Measurements from ENCODE around the gene RASL11B. TPM values are rescaled to one million over a fixed set of nuclear protein-coding genes. Genes with fewer than 3 reads are reported as not detected.

RASL11B gene
- total and polyA plus RNA-seq, 9 of the 15 experiments (the other 6 are each of a cell fraction or from before 2014, with no cell fraction given) = 0.24 to 1.5 (median 0.53) TPM

- TF ChIP-seq BRF2 (IDR thresholded peaks at IDR 0.05; ENCODE audit: borderline replicate concordance, insufficient read depth, insufficient read length) = no peak
- no peak for TF ChIP-seq CHD1 (IDR thresholded peaks at IDR 0.05; ENCODE audit: low read length)
- no peak for TF ChIP-seq ZFP1 (CRISPR knock-in tag; IDR thresholded peaks at IDR 0.05)
- no peak for TF ChIP-seq TBP (optimal IDR thresholded peaks at IDR 0.05; ENCODE audit: low read depth, low read length)
- no peak for TF ChIP-seq KLF16 (IDR thresholded peaks at IDR 0.05)
- no peak for TF ChIP-seq L3MBTL2 (IDR thresholded peaks at IDR 0.05)
- TF ChIP-seq TGIF2 (CRISPR knock-in tag; IDR thresholded peaks at IDR 0.05) = no peak
- no peak for TF ChIP-seq CEBPB (tag; IDR thresholded peaks at IDR 0.05)
- TF ChIP-seq SOX6 (IDR thresholded peaks at IDR 0.05) = no peak
These were observed 37.9 kb upstream of the RASL11B start (continued) for GRCh38 chr4:52824270-52824602.

GRCh38 chr4:52824603-52825459, 37.3 kb upstream of the RASL11B start:
- H3K36me3 ChIP-seq (ENCODE audit: control insufficient read depth, insufficient read depth, low read length) = no peaks in the 10 kb centered on the region
- 9% methylated on average over 10 of the region's 12 CpGs for WGBS (ENCODE audit: insufficient coverage, low coverage, missing lambda C conversion rate)
- intact Hi-C loops (cut with micrococcal nuclease) = no loop called here
- TF ChIP-seq ZNF282 (CRISPR knock-in tag; IDR thresholded peaks at IDR 0.05) = no peak
- no peak for TF ChIP-seq ZNF696 (CRISPR knock-in tag; conservative IDR thresholded peaks at IDR 0.05)
- no peak for TF ChIP-seq TAF7 (tag; IDR thresholded peaks at IDR 0.05)
- no peak for TF ChIP-seq SMARCE1 (IDR thresholded peaks at IDR 0.05)
- no peak for TF ChIP-seq TCFL5 (CRISPR knock-in tag; conservative IDR thresholded peaks at IDR 0.05)
- no peak for TF ChIP-seq HDAC6 (IDR thresholded peaks at IDR 0.05; ENCODE audit: low read depth, low read length)
- no peak for TF ChIP-seq ZNF124 (CRISPR knock-in tag; IDR thresholded peaks at IDR 0.05)
- no peak for TF ChIP-seq FOXP4 (CRISPR knock-in tag; IDR thresholded peaks at IDR 0.05; ENCODE audit: borderline replicate concordance)
- no peak for TF ChIP-seq ZSCAN29 (IDR thresholded peaks at IDR 0.05)
- TF ChIP-seq HLTF (IDR thresholded peaks at IDR 0.05) = no peak

More at GRCh38 chr4:52824603-52825459, 37.3 kb upstream of the RASL11B start:
- no peaks in the 10 kb centered on the region for H3K9me3 ChIP-seq (replicated peaks; ENCODE audit: control insufficient read depth, insufficient read depth, low read depth, low read length)
- no peaks in the 10 kb centered on the region for H3K79me2 ChIP-seq (ENCODE audit: control insufficient read depth, insufficient read depth, low read length)
- no peak overlapping the region for H2AFZ ChIP-seq (ENCODE audit: low read depth, low read length)
- no peaks in the 10 kb centered on the region; a peak in 1 of 5 replicates for H3K27me3 ChIP-seq (ENCODE audit: control insufficient read depth in 2 of 2, insufficient read depth in 2 of 2, low read length in 2 of 2)
- no peak overlapping the region for H3K9ac ChIP-seq (ENCODE audit: insufficient read depth in 1 of 2, low read depth in 2 of 2, low read length in 2 of 2)
- ATAC-seq = peak; percentile 23; the same call in 2 of the 3 replicates
- H3K4me1 ChIP-seq (replicated peaks in 1 of 2; ENCODE audit: control insufficient read depth in 2 of 2, insufficient read depth in 2 of 2, low read length in 2 of 2) = no peaks in the 10 kb centered on the region
- BruUV-seq (replicated peaks) = no TSS peak
- H3K4me2 ChIP-seq (ENCODE audit: insufficient read depth, low read length) = no peak overlapping the region
- no peak for FAIRE-seq
- CTCF ChIA-PET (ENCODE audit: low intra/inter-chr PET ratio) = no interaction called here
- DNase-seq (ENCODE audit: extremely low read depth in 1 of 4, low spot score in 3 of 4) = no peak
- H3K9me1 ChIP-seq (ENCODE audit: control insufficient read depth, insufficient read depth, low read length) = no peaks in the 10 kb centered on the region
- H3K4me3 ChIP-seq = no peak overlapping the region
- H3K27ac ChIP-seq (ENCODE audit: extremely low read depth, low read depth, low read length) = no peak overlapping the region
- in situ Hi-C loops (cut with MboI) = no loop called here
- H4K20me1 ChIP-seq (replicated peaks; ENCODE audit: control insufficient read depth, insufficient read depth, low read length) = no peaks in the 10 kb centered on the region
- POLR2A ChIA-PET = no interaction called here

All from K562 (cell line).